Stimulated activated CD4-positive, alpha-beta T cell treated with anti-CD3 and anti-CD28 coated beads, Interleukin-1b, Interleukin-23, amount 100 ng/mL, for 4 hours (primary cell): ENCODE measurements around the gene OBSCN.

Source experiments
- DNase-seq, 2 donors: peaks; one replicate each; pipeline ENCODE4 v3.0.0-alpha.2; 2020; ENCODE audit warnings: low read depth in 2 of 2

OBSCN gene

GRCh38 chr1:228307218-228308023, 99.6 kb downstream of the OBSCN start:
- DNase-seq, result no peak

DNA sequence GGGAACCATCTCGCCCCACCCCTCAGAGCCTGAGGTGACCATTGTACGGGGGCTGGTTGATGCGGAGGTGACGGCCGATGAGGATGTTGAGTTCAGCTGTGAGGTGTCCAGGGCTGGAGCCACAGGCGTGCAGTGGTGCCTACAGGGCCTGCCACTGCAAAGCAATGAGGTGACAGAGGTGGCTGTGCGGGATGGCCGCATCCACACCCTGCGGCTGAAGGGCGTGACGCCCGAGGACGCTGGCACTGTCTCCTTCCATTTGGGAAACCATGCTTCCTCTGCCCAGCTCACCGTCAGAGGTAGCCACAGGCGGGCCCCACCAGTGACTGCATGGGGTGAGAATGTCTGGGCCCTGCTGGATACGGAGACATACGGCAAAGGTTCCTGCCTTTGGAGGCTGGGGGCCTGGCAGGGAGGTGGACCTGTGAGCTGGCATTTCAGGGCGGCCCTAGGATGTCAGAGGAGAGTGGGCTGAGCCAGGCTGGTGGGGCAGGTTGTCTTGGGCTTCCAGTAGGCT, 100.3 kb downstream of the OBSCN start:
- DNase-seq, result no peak

GRCh38 chr1:228308628-228309325, 100.9 kb downstream of the OBSCN start:
- no peak for DNase-seq

DNA sequence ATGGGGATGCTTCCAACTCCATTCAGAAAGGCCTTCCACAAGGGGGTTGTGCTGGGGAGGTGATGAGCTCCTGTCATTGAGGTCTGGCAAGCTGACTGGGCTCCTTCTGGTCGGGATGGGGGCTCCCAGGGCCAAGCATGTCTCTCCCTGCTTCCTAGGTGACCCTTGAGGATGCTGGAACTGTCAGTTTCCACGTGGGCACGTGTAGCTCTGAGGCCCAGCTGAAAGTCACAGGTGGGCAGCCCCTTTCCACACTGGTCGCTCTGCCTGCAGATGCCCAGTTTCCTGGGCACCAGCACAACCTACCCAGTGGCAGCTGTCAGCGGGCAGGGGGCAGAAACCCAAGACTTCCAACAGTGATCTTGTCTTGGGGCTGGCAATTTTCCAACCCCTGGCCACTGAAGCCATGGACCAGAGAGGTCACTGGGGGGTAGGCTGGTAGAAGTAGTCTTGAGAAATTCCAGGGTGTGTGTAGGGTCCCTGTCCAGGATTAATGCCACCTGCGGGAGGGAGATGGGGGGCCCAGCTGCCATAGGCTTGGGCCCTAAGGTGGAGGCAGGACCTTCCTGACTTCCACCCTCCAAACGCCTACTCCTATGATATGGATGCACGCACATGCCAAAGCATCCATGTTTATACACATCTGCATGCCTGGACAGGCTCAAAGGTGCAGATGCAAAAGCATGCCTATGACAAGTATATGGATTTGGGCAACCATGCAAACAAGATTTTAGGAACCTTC, 101.7 kb downstream of the OBSCN start:
- no peak for DNase-seq

DNA sequence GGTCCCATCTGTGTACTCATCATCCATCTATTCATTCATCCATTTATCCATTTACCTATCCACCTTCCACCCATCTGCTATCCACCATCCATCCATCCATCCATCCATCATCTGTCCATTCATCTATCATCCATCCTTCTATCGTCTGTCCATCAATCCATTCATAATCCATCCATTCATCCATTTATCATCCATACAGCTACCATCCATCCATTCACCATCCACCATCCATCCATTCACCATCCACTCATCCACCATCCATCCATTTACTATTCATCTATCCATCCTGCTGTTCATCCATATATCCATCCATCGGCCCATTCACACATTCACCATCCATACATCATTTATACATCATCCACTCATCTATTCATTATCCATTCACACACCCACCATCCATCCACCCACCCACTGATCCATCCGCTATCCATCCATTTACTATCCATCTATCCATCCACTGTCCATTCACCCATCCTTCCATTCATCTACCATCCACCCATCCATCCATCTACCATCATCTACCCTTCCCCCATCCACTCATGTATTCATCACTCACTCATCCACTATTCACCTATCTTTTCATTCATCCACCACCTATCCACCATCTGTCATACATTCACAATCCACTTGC, 102.4 kb downstream of the OBSCN start:
- DNase-seq, result no peak

- no peak for DNase-seq
These were observed 103.2 kb downstream of the OBSCN start for GRCh38 chr1:228311091-228311490.

DNA sequence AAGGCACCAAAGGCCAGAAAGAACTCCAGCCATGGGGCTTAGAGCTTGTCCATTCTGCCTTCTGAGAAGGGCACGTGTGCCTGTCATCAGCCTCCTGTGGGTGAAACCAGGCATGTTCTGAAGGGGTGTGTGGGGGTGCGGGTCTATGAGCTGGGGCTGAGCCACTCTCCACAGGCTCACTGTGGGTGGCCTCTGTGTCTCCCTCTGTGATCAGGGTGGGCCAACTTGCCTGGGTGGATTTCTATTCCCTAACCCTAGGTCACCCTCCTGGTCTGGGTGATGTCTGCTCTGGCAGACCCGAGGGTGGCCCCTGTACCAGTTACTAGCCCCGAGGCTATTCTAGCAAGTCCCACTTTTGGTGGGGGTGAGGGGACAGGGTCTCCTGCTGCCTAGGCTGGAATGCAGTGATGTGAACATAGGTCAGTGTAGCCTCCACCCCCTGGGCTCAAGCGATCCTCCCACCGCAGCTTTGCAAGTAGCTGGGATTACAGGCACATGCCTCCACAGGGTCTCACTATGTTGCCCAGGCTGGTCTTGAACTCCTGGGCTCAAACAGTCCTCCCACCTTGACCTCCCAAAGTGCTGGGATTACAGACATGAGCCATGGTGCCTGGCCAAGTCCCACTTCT, 104.4 kb downstream of the OBSCN start:
- DNase-seq, result no peak

- DNase-seq, result no peak
These were observed 105.9 kb downstream of the OBSCN start for GRCh38 chr1:228313536-228314277.

DNA sequence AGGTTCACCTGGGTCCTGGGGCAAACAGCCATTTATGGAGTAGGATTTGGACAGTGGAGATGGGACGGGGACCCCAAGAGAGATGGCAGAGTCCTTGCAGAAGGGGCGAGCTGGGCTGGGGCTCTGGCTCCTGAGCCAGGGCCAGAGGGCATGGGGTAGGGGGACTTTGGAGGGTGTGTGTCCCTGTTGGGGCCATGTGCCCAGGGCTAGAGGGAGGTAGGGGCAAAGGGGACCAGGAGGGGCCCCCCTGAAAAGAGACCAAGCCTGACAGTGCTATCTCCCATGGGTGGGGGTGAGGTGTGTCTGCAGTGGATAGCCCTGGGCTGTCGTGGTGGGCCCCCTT, 106.4 kb downstream of the OBSCN start:
- DNase-seq, result no peak

DNA sequence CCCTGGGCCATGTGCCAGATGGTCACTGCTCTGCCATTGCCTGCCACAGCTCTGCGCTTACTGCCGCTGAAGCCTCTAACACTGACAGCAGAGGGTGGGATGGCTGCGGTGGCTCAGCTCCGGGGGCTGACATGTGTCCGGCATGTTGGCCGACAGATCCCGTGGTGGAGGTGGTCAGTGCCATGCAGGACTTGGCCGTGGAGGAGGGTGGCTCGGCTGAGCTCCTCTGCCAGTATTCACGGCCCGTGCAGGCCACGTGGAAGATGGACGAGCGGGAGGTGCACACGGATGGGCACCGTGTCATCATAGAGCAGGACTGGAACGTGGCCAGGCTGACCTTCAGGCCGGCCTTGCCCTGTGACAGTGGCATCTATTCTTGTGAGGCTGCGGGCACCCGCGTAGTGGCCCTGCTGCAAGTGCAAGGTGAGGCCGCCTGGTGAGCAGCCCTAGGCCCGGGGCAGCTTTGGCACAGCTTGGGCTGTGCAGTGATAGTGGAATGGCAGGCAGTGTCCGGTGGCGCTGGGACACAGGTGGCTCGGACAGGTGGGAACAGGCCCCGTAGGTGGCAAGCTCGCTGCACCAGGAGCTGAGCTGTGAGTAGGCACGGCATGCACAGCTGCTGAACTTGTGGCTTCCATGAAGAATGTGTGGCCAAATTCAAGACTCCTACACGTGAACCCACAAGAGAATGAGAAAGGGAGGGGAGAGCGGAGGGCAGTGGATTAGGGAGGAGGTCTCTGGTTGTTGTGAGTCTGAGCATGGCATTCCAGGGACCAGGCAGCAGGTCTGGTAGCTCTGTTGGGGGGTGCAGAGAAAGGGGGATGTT, 107.0 kb downstream of the OBSCN start:
- DNase-seq, result no peak

GRCh38 chr1:228315484-228315944, 107.7 kb downstream of the OBSCN start:
- no peak for DNase-seq

GRCh38 chr1:228315945-228316588, 108.2 kb downstream of the OBSCN start:
- DNase-seq, result no peak

DNA sequence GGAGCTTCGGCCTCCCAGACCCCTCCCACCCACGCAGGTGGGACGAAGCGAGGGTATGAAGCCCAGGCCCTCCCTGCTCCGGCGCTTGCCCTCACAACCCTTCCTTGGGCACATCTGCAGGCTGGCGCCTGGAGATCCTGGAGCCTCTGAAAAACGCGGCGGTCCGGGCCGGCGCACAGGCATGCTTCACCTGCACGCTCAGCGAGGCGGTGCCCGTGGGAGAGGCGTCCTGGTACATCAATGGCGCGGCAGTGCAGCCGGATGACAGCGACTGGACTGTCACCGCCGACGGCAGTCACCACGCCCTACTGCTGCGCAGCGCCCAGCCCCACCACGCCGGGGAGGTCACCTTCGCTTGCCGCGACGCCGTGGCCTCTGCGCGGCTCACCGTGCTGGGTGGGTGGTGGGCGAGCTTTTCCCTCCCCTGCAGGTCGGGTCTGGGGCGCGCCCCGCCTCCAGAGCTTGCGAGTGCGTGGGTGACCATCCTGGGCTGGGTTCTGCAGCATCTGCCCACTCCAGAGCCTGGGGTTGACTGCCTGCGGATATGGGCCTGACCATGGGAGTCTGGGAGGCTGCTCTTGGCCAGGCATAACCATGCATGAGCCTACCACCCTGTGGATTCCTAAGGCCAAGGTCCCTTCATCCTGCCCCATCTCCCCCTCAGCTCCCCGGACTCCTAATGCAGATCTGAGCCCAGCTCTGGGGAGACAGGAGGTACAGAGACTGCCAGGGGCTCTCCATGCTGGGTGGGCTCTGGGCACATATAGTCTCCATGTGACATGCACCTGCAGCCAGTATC, 108.9 kb downstream of the OBSCN start:
- no peak for DNase-seq

GRCh38 chr1:228317411-228317828, 109.6 kb downstream of the OBSCN start:
- DNase-seq, result no peak

DNA sequence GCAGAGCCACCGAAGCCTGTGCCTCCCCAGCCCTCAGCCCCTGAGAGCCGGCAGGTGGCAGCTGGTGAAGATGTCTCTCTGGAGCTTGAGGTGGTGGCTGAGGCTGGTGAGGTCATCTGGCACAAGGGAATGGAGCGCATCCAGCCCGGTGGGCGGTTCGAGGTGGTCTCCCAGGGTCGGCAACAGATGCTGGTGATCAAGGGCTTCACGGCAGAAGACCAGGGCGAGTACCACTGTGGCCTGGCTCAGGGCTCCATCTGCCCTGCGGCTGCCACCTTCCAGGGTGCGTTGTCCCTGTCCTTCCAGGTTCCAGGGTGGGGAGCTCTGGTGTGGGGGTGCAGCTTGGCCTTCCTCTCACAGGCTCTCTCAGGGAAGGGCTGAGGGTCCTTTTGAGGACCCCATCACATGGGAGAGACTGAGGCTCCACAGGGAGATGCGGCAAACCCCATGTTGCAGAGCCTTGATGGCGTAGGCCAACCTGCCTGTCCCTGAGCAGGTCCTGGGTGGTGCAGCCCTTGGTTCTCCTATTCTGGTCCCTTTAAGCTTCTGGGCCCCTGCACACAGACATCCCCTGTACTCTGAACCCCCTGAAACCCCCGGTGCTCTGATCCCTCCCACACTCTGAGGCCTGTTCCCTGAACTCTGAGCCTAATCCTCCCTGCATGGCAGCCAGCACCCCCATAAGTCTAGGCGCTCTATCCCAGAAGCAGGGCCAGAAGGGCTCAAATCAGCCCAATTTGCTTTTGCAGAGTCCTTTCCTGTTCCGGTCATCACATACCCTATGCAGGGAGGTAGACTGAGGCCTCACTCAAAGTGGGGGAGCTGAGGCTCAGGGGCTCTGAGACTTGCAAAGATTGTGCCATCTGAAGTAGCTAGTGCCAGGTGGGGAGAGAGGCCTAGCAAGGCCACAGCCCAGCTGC, 110.3 kb downstream of the OBSCN start:
- no peak for DNase-seq

DNA sequence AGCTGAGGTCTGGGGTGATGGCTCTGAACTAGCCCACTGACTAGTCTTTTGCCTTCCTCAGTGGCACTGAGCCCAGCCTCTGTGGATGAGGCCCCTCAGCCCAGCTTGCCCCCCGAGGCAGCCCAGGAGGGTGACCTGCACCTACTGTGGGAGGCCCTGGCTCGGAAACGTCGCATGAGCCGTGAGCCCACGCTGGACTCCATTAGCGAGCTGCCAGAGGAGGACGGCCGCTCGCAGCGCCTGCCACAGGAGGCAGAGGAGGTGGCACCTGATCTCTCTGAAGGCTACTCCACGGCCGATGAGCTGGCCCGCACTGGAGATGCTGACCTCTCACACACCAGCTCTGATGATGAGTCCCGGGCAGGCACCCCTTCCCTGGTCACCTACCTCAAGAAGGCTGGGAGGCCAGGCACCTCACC, 111.0 kb downstream of the OBSCN start:
- DNase-seq, result no peak

- no peak for DNase-seq
These were observed 111.7 kb downstream of the OBSCN start for GRCh38 chr1:228319352-228320088.
